PFSK-1 (cell line): ENCODE data around the gene CNTN4.

Experiments
- FOXP2 ChIP-seq: optimal IDR thresholded peaks from 2 replicates; pipeline ENCODE3; 2011; ENCODE audit warnings: borderline replicate concordance, control low read depth, inconsistent platforms; ENCODE audit not compliant: insufficient read depth; ENCODE audit errors: extremely low read length, extremely low read depth
- POLR2AphosphoS5 ChIP-seq: IDR thresholded peaks from 2 replicates; pipeline ENCODE4 v1.6.1; 2012; ENCODE audit warnings: low read depth, mild to moderate bottlenecking, control low read depth, low read length, moderate library complexity
- SIN3A ChIP-seq: IDR thresholded peaks from 2 replicates; pipeline ENCODE4 v1.6.1; 2012; ENCODE audit warnings: mild to moderate bottlenecking, low read length, moderate library complexity, borderline replicate concordance; ENCODE audit not compliant: insufficient read depth
- TAF1 ChIP-seq: IDR thresholded peaks from 2 replicates; pipeline ENCODE4 v1.6.1; 2012; ENCODE audit warnings: low read length, control low read depth, borderline replicate concordance; ENCODE audit not compliant: insufficient read depth
- TF ChIP-seq, protein P1 (sequence below), 2 experiments: IDR thresholded peaks; 2 replicates each; pipeline versions ENCODE4 v1.6.1 to v1.8.0; 2011 to 2012; ENCODE audit warnings: low read depth in 2 of 2, low read length in 2 of 2, control low read depth in 1 of 2, inconsistent platforms in 1 of 2, mild to moderate bottlenecking in 1 of 2, moderate library complexity in 1 of 2; ENCODE audit not compliant: insufficient read depth in 1 of 2

DNA sequence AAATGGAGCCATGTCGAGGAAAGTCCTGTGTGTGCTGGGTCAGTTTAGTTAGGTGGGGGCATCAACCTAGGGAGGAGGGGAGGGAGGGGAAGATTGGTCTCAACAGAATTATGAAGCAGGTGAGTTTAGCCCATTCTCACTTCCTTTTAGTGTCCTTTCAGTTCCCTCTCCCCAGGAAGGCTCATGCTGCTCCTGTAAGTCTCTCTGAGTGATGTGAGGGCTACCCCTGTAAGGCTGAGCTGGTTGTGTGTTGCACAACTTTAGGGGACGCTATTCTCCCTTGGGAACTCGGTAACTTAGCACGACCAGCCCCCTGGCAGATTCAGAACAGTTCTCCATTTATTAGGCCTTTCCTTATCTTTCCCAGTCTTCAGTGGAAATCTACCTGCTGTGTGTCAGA is 990.4 kb downstream of the CNTN4 start:
- TF ChIP-seq POLR2AphosphoS5 (no peak), FOXP2 (no peak), SIN3A (no peak), TAF1 (no peak)
- TF ChIP-seq, protein P1, sequence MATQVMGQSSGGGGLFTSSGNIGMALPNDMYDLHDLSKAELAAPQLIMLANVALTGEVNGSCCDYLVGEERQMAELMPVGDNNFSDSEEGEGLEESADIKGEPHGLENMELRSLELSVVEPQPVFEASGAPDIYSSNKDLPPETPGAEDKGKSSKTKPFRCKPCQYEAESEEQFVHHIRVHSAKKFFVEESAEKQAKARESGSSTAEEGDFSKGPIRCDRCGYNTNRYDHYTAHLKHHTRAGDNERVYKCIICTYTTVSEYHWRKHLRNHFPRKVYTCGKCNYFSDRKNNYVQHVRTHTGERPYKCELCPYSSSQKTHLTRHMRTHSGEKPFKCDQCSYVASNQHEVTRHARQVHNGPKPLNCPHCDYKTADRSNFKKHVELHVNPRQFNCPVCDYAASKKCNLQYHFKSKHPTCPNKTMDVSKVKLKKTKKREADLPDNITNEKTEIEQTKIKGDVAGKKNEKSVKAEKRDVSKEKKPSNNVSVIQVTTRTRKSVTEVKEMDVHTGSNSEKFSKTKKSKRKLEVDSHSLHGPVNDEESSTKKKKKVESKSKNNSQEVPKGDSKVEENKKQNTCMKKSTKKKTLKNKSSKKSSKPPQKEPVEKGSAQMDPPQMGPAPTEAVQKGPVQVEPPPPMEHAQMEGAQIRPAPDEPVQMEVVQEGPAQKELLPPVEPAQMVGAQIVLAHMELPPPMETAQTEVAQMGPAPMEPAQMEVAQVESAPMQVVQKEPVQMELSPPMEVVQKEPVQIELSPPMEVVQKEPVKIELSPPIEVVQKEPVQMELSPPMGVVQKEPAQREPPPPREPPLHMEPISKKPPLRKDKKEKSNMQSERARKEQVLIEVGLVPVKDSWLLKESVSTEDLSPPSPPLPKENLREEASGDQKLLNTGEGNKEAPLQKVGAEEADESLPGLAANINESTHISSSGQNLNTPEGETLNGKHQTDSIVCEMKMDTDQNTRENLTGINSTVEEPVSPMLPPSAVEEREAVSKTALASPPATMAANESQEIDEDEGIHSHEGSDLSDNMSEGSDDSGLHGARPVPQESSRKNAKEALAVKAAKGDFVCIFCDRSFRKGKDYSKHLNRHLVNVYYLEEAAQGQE (IDR thresholded peaks at IDR 0.05; ENCODE audit: insufficient read depth in 1 of 2, low read depth in 2 of 2, low read length in 2 of 2), result no peak
